OCI-LY7 (cell line): Measurements from ENCODE around the gene TIAL1.
"Not testable (repeated sequence)": the region's sequence is repeated elsewhere in the genome, so short reads cannot be mapped to it uniquely, and the experiment has no call there.

Experiments
- CTCF ChIP-seq: fragments of 200-600 bp; sonication (generic); conservative IDR thresholded peaks from 2 replicates; pipeline ENCODE4 v1.5.1; 2014; ENCODE audit warnings: mild to moderate bottlenecking, antibody characterized with exemption, low read length, moderate library complexity, mixed read lengths
- EZH2phosphoT487 ChIP-seq: fragments of 200-600 bp; sonication (generic); IDR thresholded peaks from 2 replicates; pipeline ENCODE4 v1.6.1; 2018; ENCODE audit warnings: low read depth, borderline replicate concordance, mild to moderate bottlenecking, mixed run types, antibody characterized with exemption, low read length, moderate library complexity, mixed read lengths

- not testable (repeated sequence) for TF ChIP-seq CTCF, EZH2phosphoT487
Observed at GRCh38 chr10:119556081-119556480, 40.7 kb downstream of the TIAL1 start.
